ENCODE data around the gene CPT1B.

The CPT1B gene

DNA sequence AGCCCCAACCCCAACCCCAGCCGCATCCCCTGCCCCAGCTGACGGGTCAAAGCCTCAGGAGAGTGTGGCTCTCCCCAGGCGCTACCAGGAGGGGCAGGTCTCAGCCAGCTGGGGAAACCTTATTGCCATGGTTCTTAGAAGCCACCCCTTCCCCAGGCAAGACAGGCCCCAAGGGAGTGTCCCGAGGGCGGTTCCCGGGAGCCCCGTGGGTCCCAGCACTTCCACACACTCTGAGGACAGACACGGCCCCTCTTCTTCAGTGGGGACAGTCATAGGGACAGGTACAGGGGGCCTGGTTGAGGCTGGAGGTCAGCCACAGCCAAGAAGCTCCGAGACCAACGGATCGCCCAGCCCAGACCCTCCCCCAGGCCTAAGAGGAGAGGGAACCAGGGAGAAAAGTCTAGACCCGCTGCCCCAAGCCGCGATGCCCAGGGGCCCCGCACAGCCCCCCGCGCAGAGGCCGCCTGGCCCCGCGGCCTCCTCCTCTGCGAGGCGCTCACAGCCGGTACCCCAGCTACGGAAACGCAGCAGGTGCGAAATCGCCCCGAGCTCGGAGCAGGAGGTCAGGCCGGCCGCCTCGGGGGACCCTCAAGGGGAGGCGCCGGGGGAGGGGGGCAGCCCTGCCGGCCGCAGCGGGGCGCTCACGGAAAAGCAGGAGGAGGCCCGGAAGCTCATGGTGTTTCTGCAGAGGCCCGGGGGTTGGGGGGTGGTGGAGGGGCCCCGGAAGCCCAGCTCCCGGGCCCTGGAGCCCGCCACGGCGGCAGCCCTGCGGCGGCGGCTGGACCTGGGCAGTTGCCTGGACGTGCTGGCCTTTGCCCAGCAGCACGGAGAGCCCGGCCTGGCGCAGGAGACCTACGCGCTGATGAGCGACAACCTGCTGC, 29.9 kb downstream of the CPT1B start:
- POLR2A ChIA-PET: interaction anchor here (0.6 to 1.1 kb wide), 3 partner anchors 14 to 343 kb away, joined by 3 to 5 read pairs (median 5); partner anchors contain the start of gene SYCE3
- H3K9me3 ChIP-seq (ENCODE audit: control insufficient read depth, insufficient read depth, low read depth, low read length): no peaks in the 10 kb centered on the region
- TF ChIP-seq, protein P1, sequence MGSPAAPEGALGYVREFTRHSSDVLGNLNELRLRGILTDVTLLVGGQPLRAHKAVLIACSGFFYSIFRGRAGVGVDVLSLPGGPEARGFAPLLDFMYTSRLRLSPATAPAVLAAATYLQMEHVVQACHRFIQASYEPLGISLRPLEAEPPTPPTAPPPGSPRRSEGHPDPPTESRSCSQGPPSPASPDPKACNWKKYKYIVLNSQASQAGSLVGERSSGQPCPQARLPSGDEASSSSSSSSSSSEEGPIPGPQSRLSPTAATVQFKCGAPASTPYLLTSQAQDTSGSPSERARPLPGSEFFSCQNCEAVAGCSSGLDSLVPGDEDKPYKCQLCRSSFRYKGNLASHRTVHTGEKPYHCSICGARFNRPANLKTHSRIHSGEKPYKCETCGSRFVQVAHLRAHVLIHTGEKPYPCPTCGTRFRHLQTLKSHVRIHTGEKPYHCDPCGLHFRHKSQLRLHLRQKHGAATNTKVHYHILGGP (tag by site-specific recombination; IDR thresholded peaks at IDR 0.05): no peak
- no peak for TF ChIP-seq ZNF76 (tag by site-specific recombination; IDR thresholded peaks at IDR 0.05; ENCODE audit: borderline replicate concordance, low read depth)
- TF ChIP-seq, protein P2, sequence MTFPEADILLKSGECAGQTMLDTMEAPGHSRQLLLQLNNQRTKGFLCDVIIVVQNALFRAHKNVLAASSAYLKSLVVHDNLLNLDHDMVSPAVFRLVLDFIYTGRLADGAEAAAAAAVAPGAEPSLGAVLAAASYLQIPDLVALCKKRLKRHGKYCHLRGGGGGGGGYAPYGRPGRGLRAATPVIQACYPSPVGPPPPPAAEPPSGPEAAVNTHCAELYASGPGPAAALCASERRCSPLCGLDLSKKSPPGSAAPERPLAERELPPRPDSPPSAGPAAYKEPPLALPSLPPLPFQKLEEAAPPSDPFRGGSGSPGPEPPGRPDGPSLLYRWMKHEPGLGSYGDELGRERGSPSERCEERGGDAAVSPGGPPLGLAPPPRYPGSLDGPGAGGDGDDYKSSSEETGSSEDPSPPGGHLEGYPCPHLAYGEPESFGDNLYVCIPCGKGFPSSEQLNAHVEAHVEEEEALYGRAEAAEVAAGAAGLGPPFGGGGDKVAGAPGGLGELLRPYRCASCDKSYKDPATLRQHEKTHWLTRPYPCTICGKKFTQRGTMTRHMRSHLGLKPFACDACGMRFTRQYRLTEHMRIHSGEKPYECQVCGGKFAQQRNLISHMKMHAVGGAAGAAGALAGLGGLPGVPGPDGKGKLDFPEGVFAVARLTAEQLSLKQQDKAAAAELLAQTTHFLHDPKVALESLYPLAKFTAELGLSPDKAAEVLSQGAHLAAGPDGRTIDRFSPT (tag by site-specific recombination; IDR thresholded peaks at IDR 0.05): no peak
- TF ChIP-seq, protein P3, sequence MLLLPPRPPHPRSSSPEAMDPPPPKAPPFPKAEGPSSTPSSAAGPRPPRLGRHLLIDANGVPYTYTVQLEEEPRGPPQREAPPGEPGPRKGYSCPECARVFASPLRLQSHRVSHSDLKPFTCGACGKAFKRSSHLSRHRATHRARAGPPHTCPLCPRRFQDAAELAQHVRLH (tag by site-specific recombination; IDR thresholded peaks at IDR 0.05): no peak
- TF ChIP-seq ZNF585B (tag by site-specific recombination; IDR thresholded peaks at IDR 0.05): no peak
- no peak for TF ChIP-seq ZNF600 (tag by site-specific recombination; IDR thresholded peaks at IDR 0.05)
- H3K36me3 ChIP-seq (ENCODE audit: control insufficient read depth in 2 of 2, insufficient read depth in 1 of 2, low read length in 2 of 2): no peaks in the 10 kb centered on the region
- H3K4me3 ChIP-seq (ENCODE audit: low read depth, low read length): no peak overlapping the region
- H3K4me1 ChIP-seq (ENCODE audit: control insufficient read depth, insufficient read depth, low read length): no peaks in the 10 kb centered on the region
- CTCF ChIA-PET: interaction anchor here (0.6 to 1.8 kb wide), 2 partner anchors 15 to 47 kb away, joined by 3 to 7 read pairs; partner anchors contain the start of gene SYCE3
- no peak overlapping the region for H3K27ac ChIP-seq (ENCODE audit: extremely low read depth, low read depth, low read length)

DNA sequence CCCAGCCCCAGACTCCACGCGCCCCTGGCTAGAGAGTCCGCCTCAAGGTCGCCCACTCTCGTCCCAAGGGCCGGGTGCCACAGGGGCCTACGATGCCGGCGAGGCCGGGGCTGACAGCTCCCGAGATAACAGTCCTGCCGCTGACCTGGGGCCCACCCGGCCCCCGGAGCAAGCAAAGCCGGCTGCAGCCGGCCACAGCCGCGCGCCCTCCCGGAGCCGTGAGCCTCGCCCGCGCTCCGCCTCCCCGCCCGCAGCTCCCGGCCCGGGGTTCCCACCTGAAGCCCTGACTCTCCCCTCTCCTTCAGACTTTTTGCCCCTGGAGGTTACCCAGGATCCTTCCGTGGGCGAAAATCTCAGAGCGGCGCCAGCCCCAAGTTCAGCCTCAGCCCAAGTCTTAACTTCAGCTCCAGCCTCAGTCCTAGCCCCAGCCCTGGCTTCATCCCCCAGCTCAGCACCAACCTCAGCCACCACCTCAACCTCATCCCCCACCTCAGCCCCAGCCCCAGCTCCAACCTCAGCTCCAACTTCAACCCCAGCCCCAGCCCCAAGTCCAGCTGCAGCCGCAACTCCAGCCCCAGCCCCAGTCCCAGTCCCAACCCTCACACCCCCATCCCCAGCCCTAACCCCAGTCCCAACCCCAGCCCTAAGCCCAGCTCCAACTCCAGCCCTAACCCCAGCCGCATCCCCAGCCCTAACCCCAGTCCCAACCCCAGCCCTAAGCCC, 30.8 kb downstream of the CPT1B start:
- H3K4me1 ChIP-seq (ENCODE audit: control insufficient read depth, insufficient read depth, low read length): no peaks in the 10 kb centered on the region

More for the DNA sequence above, 30.8 kb downstream of the CPT1B start:
- POLR2A ChIA-PET: interaction anchor here (0.5 to 1.1 kb wide), 6 partner anchors 15 to 782 kb away, joined by 3 to 5 read pairs (median 4); partner anchors contain the start of genes CPT1B and SYCE3
- H3K4me3 ChIP-seq (ENCODE audit: low read depth, low read length): no peak overlapping the region
- no peaks in the 10 kb centered on the region for H3K9me3 ChIP-seq (ENCODE audit: control insufficient read depth, insufficient read depth, low read depth, low read length)
- CTCF ChIA-PET: interaction anchor here (1.8 kb wide), 1 partner anchor 15 kb away, joined by 7 read pairs; the partner anchor contains the start of gene SYCE3
- TF ChIP-seq, protein P4, sequence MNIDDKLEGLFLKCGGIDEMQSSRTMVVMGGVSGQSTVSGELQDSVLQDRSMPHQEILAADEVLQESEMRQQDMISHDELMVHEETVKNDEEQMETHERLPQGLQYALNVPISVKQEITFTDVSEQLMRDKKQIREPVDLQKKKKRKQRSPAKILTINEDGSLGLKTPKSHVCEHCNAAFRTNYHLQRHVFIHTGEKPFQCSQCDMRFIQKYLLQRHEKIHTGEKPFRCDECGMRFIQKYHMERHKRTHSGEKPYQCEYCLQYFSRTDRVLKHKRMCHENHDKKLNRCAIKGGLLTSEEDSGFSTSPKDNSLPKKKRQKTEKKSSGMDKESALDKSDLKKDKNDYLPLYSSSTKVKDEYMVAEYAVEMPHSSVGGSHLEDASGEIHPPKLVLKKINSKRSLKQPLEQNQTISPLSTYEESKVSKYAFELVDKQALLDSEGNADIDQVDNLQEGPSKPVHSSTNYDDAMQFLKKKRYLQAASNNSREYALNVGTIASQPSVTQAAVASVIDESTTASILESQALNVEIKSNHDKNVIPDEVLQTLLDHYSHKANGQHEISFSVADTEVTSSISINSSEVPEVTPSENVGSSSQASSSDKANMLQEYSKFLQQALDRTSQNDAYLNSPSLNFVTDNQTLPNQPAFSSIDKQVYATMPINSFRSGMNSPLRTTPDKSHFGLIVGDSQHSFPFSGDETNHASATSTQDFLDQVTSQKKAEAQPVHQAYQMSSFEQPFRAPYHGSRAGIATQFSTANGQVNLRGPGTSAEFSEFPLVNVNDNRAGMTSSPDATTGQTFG (tag by site-specific recombination; IDR thresholded peaks at IDR 0.05; ENCODE audit: borderline replicate concordance): no peak
- TF ChIP-seq KLF7 (tag by site-specific recombination; IDR thresholded peaks at IDR 0.05; ENCODE audit: borderline replicate concordance): no peak
- no peak for TF ChIP-seq ZBTB7A (tag by site-specific recombination; IDR thresholded peaks at IDR 0.05; ENCODE audit: low read depth)
- no peak for TF ChIP-seq ZNF610 (tag by site-specific recombination; IDR thresholded peaks at IDR 0.05; ENCODE audit: borderline replicate concordance)
- no peak for TF ChIP-seq ZNF571 (tag by site-specific recombination; IDR thresholded peaks at IDR 0.05)
- no peak for TF ChIP-seq ZNF23 (tag by site-specific recombination; IDR thresholded peaks at IDR 0.05; ENCODE audit: borderline replicate concordance)
- no peak for TF ChIP-seq ZNF626 (tag by site-specific recombination; IDR thresholded peaks at IDR 0.05)
- no peak for TF ChIP-seq ZNF114 (tag by site-specific recombination; IDR thresholded peaks at IDR 0.05)
- TF ChIP-seq ZNF174 (tag by site-specific recombination; IDR thresholded peaks at IDR 0.05): no peak
- no peak for TF ChIP-seq ZNF366 (tag by site-specific recombination; conservative IDR thresholded peaks at IDR 0.05)
- no peak for TF ChIP-seq ZNF623 (tag by site-specific recombination; IDR thresholded peaks at IDR 0.05)
- TF ChIP-seq HOXC10 (CRISPR knock-in tag; IDR thresholded peaks at IDR 0.05): no peak
- TF ChIP-seq TRIM28 (IDR thresholded peaks at IDR 0.05; ENCODE audit: borderline replicate concordance, low read length): no peak
- TF ChIP-seq HOXA7 (CRISPR knock-in tag; IDR thresholded peaks at IDR 0.05; ENCODE audit: borderline replicate concordance): no peak
- TF ChIP-seq, protein P5, sequence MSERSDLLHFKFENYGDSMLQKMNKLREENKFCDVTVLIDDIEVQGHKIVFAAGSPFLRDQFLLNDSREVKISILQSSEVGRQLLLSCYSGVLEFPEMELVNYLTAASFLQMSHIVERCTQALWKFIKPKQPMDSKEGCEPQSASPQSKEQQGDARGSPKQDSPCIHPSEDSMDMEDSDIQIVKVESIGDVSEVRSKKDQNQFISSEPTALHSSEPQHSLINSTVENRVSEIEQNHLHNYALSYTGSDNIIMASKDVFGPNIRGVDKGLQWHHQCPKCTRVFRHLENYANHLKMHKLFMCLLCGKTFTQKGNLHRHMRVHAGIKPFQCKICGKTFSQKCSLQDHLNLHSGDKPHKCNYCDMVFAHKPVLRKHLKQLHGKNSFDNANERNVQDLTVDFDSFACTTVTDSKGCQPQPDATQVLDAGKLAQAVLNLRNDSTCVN (tag by site-specific recombination; optimal IDR thresholded peaks at IDR 0.05): no peak
- TF ChIP-seq ZNF701 (tag by site-specific recombination; IDR thresholded peaks at IDR 0.05): no peak
- no peaks in the 10 kb centered on the region for H3K36me3 ChIP-seq (ENCODE audit: control insufficient read depth in 2 of 2, insufficient read depth in 1 of 2, low read length in 2 of 2)
- H3K27ac ChIP-seq (ENCODE audit: extremely low read depth, low read depth, low read length): no peak overlapping the region
